SU-DHL-6 (cell line): ENCODE results near the gene TBC1D1.

Experiments
- H2AFZ ChIP-seq: fragments of 200-600 bp; sonication (generic); 2 replicates; pipeline ENCODE4 v1.6.1; 2014; ENCODE audit warnings: low read depth, mild to moderate bottlenecking, moderate library complexity, mixed read lengths, antibody characterized with exemption, low read length; ENCODE audit not compliant: severe bottlenecking
- H3F3A ChIP-seq: fragments of 200-600 bp; shearing (Covaris generic); 2 replicates; pipeline ENCODE4 v1.6.0; 2016; ENCODE audit warnings: antibody characterized with exemption, mild to moderate bottlenecking; ENCODE audit not compliant: insufficient read depth
- H3K27ac ChIP-seq: fragments of 200-600 bp; sonication (generic); 2 replicates; pipeline ENCODE4 v1.5.1; 2016; ENCODE audit warnings: low read depth, mild to moderate bottlenecking, low read length, moderate library complexity, mixed read lengths
- H3K27me3 ChIP-seq: fragments of 200-600 bp; sonication (generic), shearing (Covaris generic); 2 replicates; pipeline ENCODE4 v1.6.0; 2014; ENCODE audit warnings: mild to moderate bottlenecking, low read length
- H3K36me3 ChIP-seq: fragments of 200-600 bp; sonication (generic); 2 replicates; pipeline ENCODE4 v1.6.1; 2014; ENCODE audit warnings: mild to moderate bottlenecking, low read length, mixed read lengths
- H3K4me2 ChIP-seq: fragments of 300-600, 200-600 bp; shearing (Covaris generic), sonication (generic); 2 replicates; pipeline ENCODE4 v1.6.0; 2014; ENCODE audit warnings: low read length, low read depth, mild to moderate bottlenecking; ENCODE audit not compliant: poor library complexity, severe bottlenecking
- H3K4me3 ChIP-seq: fragments of 200-600 bp; sonication (generic); 2 replicates; pipeline ENCODE4 v1.5.1; 2014; ENCODE audit warnings: antibody characterized with exemption, low read length, mild to moderate bottlenecking, mixed read lengths; ENCODE audit not compliant: insufficient read depth, poor library complexity, severe bottlenecking
- H3K79me2 ChIP-seq: fragments of 200-600 bp; sonication (generic); 2 replicates; pipeline ENCODE4 v1.6.1; 2014; ENCODE audit warnings: mild to moderate bottlenecking, low read length, moderate library complexity; ENCODE audit not compliant: insufficient read depth
- H3K9ac ChIP-seq: fragments of 200-600 bp; sonication (generic); 2 replicates; pipeline ENCODE4 v1.7.0; 2014; ENCODE audit warnings: mild to moderate bottlenecking, low read length
- H3K9me2 ChIP-seq: fragments of 200-600 bp; sonication (generic); replicated peaks from 2 replicates; pipeline ENCODE4 v1.6.1; 2014; ENCODE audit warnings: low read length; ENCODE audit not compliant: insufficient read depth
- H3K9me3 ChIP-seq: fragments of 200-600 bp; sonication (generic); 2 replicates; pipeline ENCODE4 v1.6.1; 2014; ENCODE audit warnings: low read length, mixed read lengths; ENCODE audit not compliant: insufficient read depth
- H4K20me1 ChIP-seq: fragments of 200-600 bp; sonication (generic); 2 replicates; pipeline ENCODE4 v1.6.1; 2014; ENCODE audit warnings: low read depth, mild to moderate bottlenecking, antibody characterized with exemption, low read length, moderate library complexity, mixed read lengths
- CTCF ChIP-seq: fragments of 200-600 bp; sonication (generic); IDR thresholded peaks from one replicate; pipeline ENCODE4 v1.5.1; 2017; ENCODE audit warnings: antibody characterized with exemption, mild to moderate bottlenecking, low read length, moderate library complexity; ENCODE audit not compliant: insufficient read depth, poor library complexity, severe bottlenecking
- EZH2phosphoT487 ChIP-seq: fragments of 200-600 bp; sonication (generic), shearing (Covaris generic); conservative IDR thresholded peaks from 2 replicates; pipeline ENCODE4 v1.6.1; 2018; ENCODE audit warnings: mild to moderate bottlenecking, antibody characterized with exemption, low read length, moderate library complexity, mixed read lengths

Gene TBC1D1

GRCh38 chr4:38099908-38100407, 209.1 kb downstream of the TBC1D1 start:
- Histone ChIP-seq H3K27ac (no peak overlapping the region), H2AFZ (no peak overlapping the region), H3K79me2 (no peaks in the 10 kb centered on the region), H3K9me3 (no peaks in the 10 kb centered on the region), H3F3A (no peaks in the 10 kb centered on the region), H3K9ac (no peak overlapping the region), H3K36me3 (peaks cover 4% of the 10 kb centered on the region; the same call in 1 of the 2 replicates), H3K4me2 (no peak overlapping the region), H3K4me3 (no peak overlapping the region), H3K9me2 (no peaks in the 10 kb centered on the region), H3K27me3 (no peaks in the 10 kb centered on the region), H4K20me1 (no peaks in the 10 kb centered on the region)
- TF ChIP-seq EZH2phosphoT487: no peak
- no peak for TF ChIP-seq CTCF

- no peak overlapping the region for H3K27ac ChIP-seq
- no peaks in the 10 kb centered on the region for H3K9me3 ChIP-seq
- H3K9ac ChIP-seq: no peak overlapping the region
- no peak overlapping the region for H3K4me3 ChIP-seq
- H2AFZ ChIP-seq: no peak overlapping the region
- no peaks in the 10 kb centered on the region for H3F3A ChIP-seq
- no peaks in the 10 kb centered on the region for H4K20me1 ChIP-seq
- no peaks in the 10 kb centered on the region for H3K79me2 ChIP-seq
- H3K36me3 ChIP-seq: peaks cover 4% of the 10 kb centered on the region; the same call in 1 of the 2 replicates
- no peaks in the 10 kb centered on the region for H3K27me3 ChIP-seq
- TF ChIP-seq CTCF (no peak), EZH2phosphoT487 (no peak)
- H3K9me2 ChIP-seq: no peaks in the 10 kb centered on the region
- no peak overlapping the region for H3K4me2 ChIP-seq
Observed at GRCh38 chr4:38100474-38101255, 209.8 kb downstream of the TBC1D1 start.

- TF ChIP-seq CTCF: no peak
- no peak for TF ChIP-seq EZH2phosphoT487
- H3K9ac ChIP-seq: no peak overlapping the region
- H3K4me3 ChIP-seq: no peak overlapping the region
- no peaks in the 10 kb centered on the region for H3K9me2 ChIP-seq
- no peak overlapping the region for H3K27ac ChIP-seq
- H3K9me3 ChIP-seq: no peaks in the 10 kb centered on the region
- H4K20me1 ChIP-seq: no peaks in the 10 kb centered on the region
- H3K27me3 ChIP-seq: no peaks in the 10 kb centered on the region
- no peaks in the 10 kb centered on the region for H3K79me2 ChIP-seq
- H3F3A ChIP-seq: no peaks in the 10 kb centered on the region
- peaks cover 4% of the 10 kb centered on the region; the same call in 1 of the 2 replicates for H3K36me3 ChIP-seq
- no peak overlapping the region for H3K4me2 ChIP-seq
- no peak overlapping the region for H2AFZ ChIP-seq
Observed at GRCh38 chr4:38101563-38101962, 210.7 kb downstream of the TBC1D1 start.
